Prostate gland (tissue), 2 donors: ENCODE data around the gene MRTFB. TPM values are rescaled to one million over a fixed set of nuclear protein-coding genes. Genes with fewer than 3 reads are reported as not detected.

Source experiments
- DNase-seq: peaks from one replicate; pipeline ENCODE4 v3.0.0-alpha.2; 2019; ENCODE audit warnings: low spot score
- H3K27ac ChIP-seq, 2 donors: fragments of 200-600 bp; sonication (generic); 2 replicates each; pipeline ENCODE4 v1.5.1; 2017 to 2019
- H3K27me3 ChIP-seq: fragments of 200-600 bp; sonication (generic); replicated peaks from 2 replicates; pipeline ENCODE4 v1.5.1; 2019; ENCODE audit not compliant: insufficient read depth
- H3K36me3 ChIP-seq, 2 donors: fragments of 200-600 bp; sonication (generic); 1 replicate in 1 of 2; 2 replicates in 1 of 2; pipeline versions ENCODE4 v1.5.1 to v1.8.1; 2017 to 2019
- H3K4me1 ChIP-seq: fragments of 200-600 bp; sonication (generic); replicated peaks from 2 replicates; pipeline ENCODE4 v1.5.1; 2019
- H3K4me3 ChIP-seq, 2 donors: fragments of 200-600 bp; sonication (generic); 2 replicates each; pipeline ENCODE4 v1.5.1; 2017 to 2019
- H3K9me3 ChIP-seq: fragments of 200-600 bp; sonication (generic); 2 replicates; pipeline ENCODE4 v1.5.1; 2017
- CTCF ChIP-seq, 4 experiments: fragments of 200-600 bp in 2 of 4; fragments of 450-650 bp in 2 of 4; sonication (generic) in 2 of 4; IDR thresholded peaks; 1 replicate in 3 of 4; 2 replicates in 1 of 4; pipeline ENCODE4 v1.5.1; 2016 to 2019; ENCODE audit warnings: antibody characterized with exemption in 4 of 4, mild to moderate bottlenecking in 2 of 4, moderate library complexity in 2 of 4
- POLR2A ChIP-seq: fragments of 450-650 bp; IDR thresholded peaks from one replicate; pipeline ENCODE4 v1.6.1; 2016; ENCODE audit warnings: antibody characterized with exemption, mild to moderate bottlenecking
- POLR2AphosphoS5 ChIP-seq: sonication (generic); formaldehyde crosslinking; IDR thresholded peaks from one replicate; pipeline ENCODE4 v1.6.1; 2017; ENCODE audit warnings: antibody characterized with exemption
- WGBS: methylation state at CpG from one replicate; pipeline ENCODE4 v1.1.5; 2018; 5-methylcytosine and 5-hydroxymethylcytosine counted together
- intact Hi-C: fragments of 100-400 bp; cut with DNase I; formaldehyde crosslinking; loops from one replicate; pipeline ENCODE4 v1.14.2; 2022
- total RNA-seq, 2 donors: library from RNA; depleted of rRNA; stranded (reverse); fragments of >200 nt; gene quantifications; one replicate each; pipeline ENCODE4 v1.1.0, GENCODE V29; 2016

MRTFB gene
- total RNA-seq, 2 donors from 2014 or later: 46.5 to 102 TPM

GRCh38 chr16:14095883-14096551 is 24.9 kb downstream of the MRTFB start:
- Histone ChIP-seq H3K4me1 (peaks cover 16% of the 10 kb centered on the region), H3K27ac (peak overlapping the region; percentile 46 to 72), H3K27me3 (no peaks in the 10 kb centered on the region), H3K36me3 (no peaks in the 10 kb centered on the region), H3K4me3 (no peak overlapping the region), H3K9me3 (no peaks in the 10 kb centered on the region)
- intact Hi-C loops: no loop called here
- 76% methylated on average over 9 of the region's 9 CpGs for WGBS
- no peak for TF ChIP-seq CTCF (IDR thresholded peaks at IDR 0.05)
- TF ChIP-seq POLR2A: no peak
- TF ChIP-seq POLR2AphosphoS5: no peak
- DNase-seq: no peak

GRCh38 chr16:14097182-14097959 is 26.3 kb downstream of the MRTFB start:
- Histone ChIP-seq H3K4me3 (no peak overlapping the region), H3K4me1 (peaks cover 14% of the 10 kb centered on the region), H3K9me3 (no peaks in the 10 kb centered on the region), H3K27ac (peak overlapping the region; percentile 46 to 72), H3K36me3 (no peaks in the 10 kb centered on the region), H3K27me3 (no peaks in the 10 kb centered on the region)
- 30% methylated on average over 4 of the region's 4 CpGs for WGBS
- intact Hi-C loops: no loop called here
- peak; percentile 80 for DNase-seq
- TF ChIP-seq POLR2A (no peak), CTCF (IDR thresholded peaks at IDR 0.05) (no peak), POLR2AphosphoS5 (peak; percentile 92)

- H3K27me3 ChIP-seq: no peaks in the 10 kb centered on the region
- no peaks in the 10 kb centered on the region for H3K36me3 ChIP-seq
- H3K4me1 ChIP-seq: peaks cover 12% of the 10 kb centered on the region
- no peak for DNase-seq
- no peak overlapping the region for H3K4me3 ChIP-seq
- no peaks in the 10 kb centered on the region for H3K9me3 ChIP-seq
- no peak for TF ChIP-seq POLR2A
- no peak for TF ChIP-seq CTCF (IDR thresholded peaks at IDR 0.05)
- TF ChIP-seq POLR2AphosphoS5: no peak
- 51% methylated on average over 2 of the region's 2 CpGs for WGBS
- H3K27ac ChIP-seq: peak overlapping the region; percentile 46 to 72
- intact Hi-C loops: no loop called here
Measured at GRCh38 chr16:14098081-14098480, 27.0 kb downstream of the MRTFB start.

GRCh38 chr16:14100825-14101224 is 29.7 kb downstream of the MRTFB start:
- no peaks in the 10 kb centered on the region for H3K9me3 ChIP-seq
- no peak for TF ChIP-seq POLR2A
- TF ChIP-seq CTCF (IDR thresholded peaks at IDR 0.05): no peak
- no peak overlapping the region for H3K27ac ChIP-seq
- no peak for DNase-seq
- no peaks in the 10 kb centered on the region for H3K36me3 ChIP-seq
- H3K4me3 ChIP-seq: no peak overlapping the region
- H3K4me1 ChIP-seq: peaks cover 4% of the 10 kb centered on the region
- intact Hi-C loops: no loop called here
- H3K27me3 ChIP-seq: no peaks in the 10 kb centered on the region
- 93% methylated on average over 2 of the region's 2 CpGs for WGBS

GRCh38 chr16:14101415-14101814 is 30.3 kb downstream of the MRTFB start:
- TF ChIP-seq POLR2AphosphoS5: no peak
- TF ChIP-seq CTCF (IDR thresholded peaks at IDR 0.05): no peak
- no peak for TF ChIP-seq POLR2A
- no peak for DNase-seq
- H3K36me3 ChIP-seq: no peaks in the 10 kb centered on the region
- H3K4me1 ChIP-seq: peaks cover 4% of the 10 kb centered on the region
- no peaks in the 10 kb centered on the region for H3K27me3 ChIP-seq
- no peak overlapping the region for H3K27ac ChIP-seq
- intact Hi-C loops: no loop called here
- no peak overlapping the region for H3K4me3 ChIP-seq
- no peaks in the 10 kb centered on the region for H3K9me3 ChIP-seq
